GM23248 (cell line): Measurements from ENCODE around the gene AKTIP.

Experiments used
- EZH2 ChIP-seq: fragments of 200-600 bp; sonication (generic); IDR thresholded peaks from 2 replicates; pipeline ENCODE4 v1.6.1; 2018; ENCODE audit warnings: antibody characterized with exemption, mild to moderate bottlenecking; ENCODE audit not compliant: insufficient read depth, poor library complexity, severe bottlenecking
- EZH2phosphoT487 ChIP-seq: fragments of 200-600 bp; sonication (generic); IDR thresholded peaks from 2 replicates; pipeline ENCODE4 v1.6.1; 2018; ENCODE audit warnings: antibody characterized with exemption, moderate library complexity, mild to moderate bottlenecking, low read depth; ENCODE audit not compliant: insufficient read depth

GRCh38 chr16:53509906-53510703 lies 7.1 kb upstream of the AKTIP start:
- no peak for TF ChIP-seq EZH2phosphoT487
- no peak for TF ChIP-seq EZH2
